Measurements from ENCODE around the gene HCN2. TPM values are rescaled to one million over a fixed set of nuclear protein-coding genes. Genes with fewer than 3 reads are reported as not detected.

Gene HCN2
- total and polyA plus RNA-seq, 2 of the 13 experiments (the other 11 are each of a cell fraction or from before 2014, with no cell fraction given): 0.01 TPM; not detected in 1

- no peak for ATAC-seq
- no peak for FAIRE-seq
- H4K20me1 ChIP-seq (ENCODE audit: insufficient read depth, low read length): no peaks in the 10 kb centered on the region
- no peak for DNase-seq (ENCODE audit: low spot score)
- H3K27ac ChIP-seq (ENCODE audit: extremely low read length, insufficient read depth, low read length): no peak overlapping the region
- ChIA-PET CTCF (ENCODE audit: low intra/inter-chr PET ratio, low total read pairs) (no interaction called here), POLR2A (no interaction called here)
- peaks cover 5 to 24% of the 10 kb centered on the region in 2 experiments; a peak in 4 of 5 replicates for H3K27me3 ChIP-seq (ENCODE audit: control insufficient read depth in 1 of 2, insufficient read depth in 2 of 2, low read length in 2 of 2)
- H3K79me2 ChIP-seq (ENCODE audit: insufficient read depth, low read length): no peaks in the 10 kb centered on the region
- no peak overlapping the region for H3K4me3 ChIP-seq (replicated peaks in 1 of 3; ENCODE audit: insufficient read depth in 1 of 3, low read depth in 2 of 3, low read length in 3 of 3)
- no peak overlapping the region for H2AFZ ChIP-seq (ENCODE audit: low read length)
- no peaks in the 10 kb centered on the region for H3K9me3 ChIP-seq (ENCODE audit: low read length)
- BruUV-seq (replicated peaks): no TSS peak
- no peaks in the 10 kb centered on the region for H3K36me3 ChIP-seq (replicated peaks in 1 of 2; ENCODE audit: control insufficient read depth in 1 of 2, insufficient read depth in 2 of 2, low read length in 2 of 2)
- no peak overlapping the region for H3K9ac ChIP-seq (ENCODE audit: insufficient read depth, low read depth, low read length)
- H3K4me2 ChIP-seq (ENCODE audit: low read depth, low read length): no peak overlapping the region
- intact Hi-C loops (cut with micrococcal nuclease; ENCODE audit: unreplicated experiment) (no loop called here), in situ Hi-C loops (cut with HindIII; ENCODE audit: extremely low pct_ligation_motif_present, low pct_unique_long_range_greater_than_20kb) (no loop called here)
- TF ChIP-seq SMAD9 (CRISPR knock-in tag; IDR thresholded peaks at IDR 0.05) (no peak), ZNF225 (CRISPR knock-in tag; IDR thresholded peaks at IDR 0.05) (no peak), ZSCAN30 (CRISPR knock-in tag; IDR thresholded peaks at IDR 0.05) (no peak), PRPF4 (IDR thresholded peaks at IDR 0.05; ENCODE audit: low read depth, low read length, poor library complexity, severe bottlenecking) (no peak), SSRP1 (CRISPR knock-in tag; IDR thresholded peaks at IDR 0.05) (no peak), ZNF670 (CRISPR knock-in tag; IDR thresholded peaks at IDR 0.05; ENCODE audit: borderline replicate concordance) (no peak), ZNF296 (CRISPR knock-in tag; conservative IDR thresholded peaks at IDR 0.05) (no peak), FOXP1 (IDR thresholded peaks at IDR 0.05) (no peak), FOXP1 (CRISPR knock-in tag; IDR thresholded peaks at IDR 0.05) (no peak), EZH2 (conservative IDR thresholded peaks at IDR 0.05; ENCODE audit: low read depth, low read length) (no peak), TP53 (CRISPR knock-in tag; conservative IDR thresholded peaks at IDR 0.05) (no peak), ZNF652 (CRISPR knock-in tag; IDR thresholded peaks at IDR 0.05; ENCODE audit: borderline replicate concordance, low read depth) (no peak)
- no peaks in the 10 kb centered on the region for H3K4me1 ChIP-seq (ENCODE audit: insufficient read depth, low read length)
- 77% methylated on average over 28 of the region's 28 CpGs for WGBS (ENCODE audit: low lambda C conversion rate)
These were observed 11.6 kb downstream of the HCN2 start for GRCh38 chr19:601310-601709.

DNA sequence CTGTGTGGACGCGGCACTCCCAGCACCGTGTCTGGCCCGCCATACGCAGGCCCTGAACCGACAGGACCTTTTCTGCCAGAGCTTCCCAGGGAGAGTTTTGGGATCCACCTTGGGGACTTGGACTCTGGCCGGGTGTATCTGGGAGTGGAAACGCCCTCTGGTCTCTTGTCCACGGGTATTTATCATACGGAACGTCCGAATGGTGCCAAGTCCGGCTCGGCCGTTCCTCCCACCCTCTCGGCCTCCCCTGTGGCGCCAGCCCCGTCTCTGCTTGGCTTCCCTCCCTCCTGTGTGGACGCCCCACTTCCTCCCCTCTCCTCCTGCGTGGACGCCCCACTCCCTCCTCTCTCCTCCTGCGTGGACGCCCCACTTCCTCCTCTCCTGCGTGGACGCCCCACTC lies 12.1 kb downstream of the HCN2 start:
- H3K9ac ChIP-seq (ENCODE audit: insufficient read depth, low read depth, low read length): no peak overlapping the region
- no peak for FAIRE-seq
- CTCF ChIA-PET (ENCODE audit: low intra/inter-chr PET ratio, low total read pairs): no interaction called here
- no peaks in the 10 kb centered on the region for H3K4me1 ChIP-seq (ENCODE audit: insufficient read depth, low read length)
- WGBS (ENCODE audit: low lambda C conversion rate): 24% methylated on average over 18 of the region's 25 CpGs
- DNase-seq (ENCODE audit: low spot score): no peak
- no peak overlapping the region for H3K27ac ChIP-seq (ENCODE audit: extremely low read length, insufficient read depth, low read length)
- no peak overlapping the region for H3K4me2 ChIP-seq (ENCODE audit: low read depth, low read length)
- no peak overlapping the region for H2AFZ ChIP-seq (ENCODE audit: low read length)
- H3K27me3 ChIP-seq (ENCODE audit: control insufficient read depth in 1 of 2, insufficient read depth in 2 of 2, low read length in 2 of 2): peaks cover 5 to 19% of the 10 kb centered on the region in 2 experiments; a peak in 4 of 5 replicates
- H3K36me3 ChIP-seq (replicated peaks in 1 of 2; ENCODE audit: control insufficient read depth in 1 of 2, insufficient read depth in 2 of 2, low read length in 2 of 2): no peaks in the 10 kb centered on the region
- POLR2A ChIA-PET: no interaction called here
- H3K9me3 ChIP-seq (ENCODE audit: low read length): no peaks in the 10 kb centered on the region
- H3K4me3 ChIP-seq (replicated peaks in 1 of 3; ENCODE audit: insufficient read depth in 1 of 3, low read depth in 2 of 3, low read length in 3 of 3): no peak overlapping the region
- no peaks in the 10 kb centered on the region for H4K20me1 ChIP-seq (ENCODE audit: insufficient read depth, low read length)
- BruUV-seq (replicated peaks): no TSS peak
- no peaks in the 10 kb centered on the region for H3K79me2 ChIP-seq (ENCODE audit: insufficient read depth, low read length)
- peak; percentile 34; the same call in 2 of the 3 replicates for ATAC-seq
- intact Hi-C loops (cut with micrococcal nuclease; ENCODE audit: unreplicated experiment): no loop called here
- in situ Hi-C loops (cut with HindIII; ENCODE audit: extremely low pct_ligation_motif_present, low pct_unique_long_range_greater_than_20kb): no loop called here
- no peak for TF ChIP-seq ZNF768 (CRISPR knock-in tag; IDR thresholded peaks at IDR 0.05)
- TF ChIP-seq RNF2 (conservative IDR thresholded peaks at IDR 0.05; ENCODE audit: low read depth): no peak
- TF ChIP-seq ZNF460 (CRISPR knock-in tag; IDR thresholded peaks at IDR 0.05; ENCODE audit: borderline replicate concordance): no peak
- TF ChIP-seq SMYD3 (CRISPR knock-in tag; IDR thresholded peaks at IDR 0.05): no peak
- no peak for TF ChIP-seq TEAD3 (CRISPR knock-in tag; optimal IDR thresholded peaks at IDR 0.05; ENCODE audit: borderline replicate concordance)
- TF ChIP-seq, protein P1, sequence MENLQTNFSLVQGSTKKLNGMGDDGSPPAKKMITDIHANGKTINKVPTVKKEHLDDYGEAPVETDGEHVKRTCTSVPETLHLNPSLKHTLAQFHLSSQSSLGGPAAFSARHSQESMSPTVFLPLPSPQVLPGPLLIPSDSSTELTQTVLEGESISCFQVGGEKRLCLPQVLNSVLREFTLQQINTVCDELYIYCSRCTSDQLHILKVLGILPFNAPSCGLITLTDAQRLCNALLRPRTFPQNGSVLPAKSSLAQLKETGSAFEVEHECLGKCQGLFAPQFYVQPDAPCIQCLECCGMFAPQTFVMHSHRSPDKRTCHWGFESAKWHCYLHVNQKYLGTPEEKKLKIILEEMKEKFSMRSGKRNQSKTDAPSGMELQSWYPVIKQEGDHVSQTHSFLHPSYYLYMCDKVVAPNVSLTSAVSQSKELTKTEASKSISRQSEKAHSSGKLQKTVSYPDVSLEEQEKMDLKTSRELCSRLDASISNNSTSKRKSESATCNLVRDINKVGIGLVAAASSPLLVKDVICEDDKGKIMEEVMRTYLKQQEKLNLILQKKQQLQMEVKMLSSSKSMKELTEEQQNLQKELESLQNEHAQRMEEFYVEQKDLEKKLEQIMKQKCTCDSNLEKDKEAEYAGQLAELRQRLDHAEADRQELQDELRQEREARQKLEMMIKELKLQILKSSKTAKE (CRISPR knock-in tag; IDR thresholded peaks at IDR 0.05; ENCODE audit: borderline replicate concordance): no peak
- TF ChIP-seq NFYC (CRISPR knock-in tag; IDR thresholded peaks at IDR 0.05): no peak
- TF ChIP-seq NR3C1 (CRISPR knock-in tag; IDR thresholded peaks at IDR 0.05): no peak
- TF ChIP-seq, protein P2, sequence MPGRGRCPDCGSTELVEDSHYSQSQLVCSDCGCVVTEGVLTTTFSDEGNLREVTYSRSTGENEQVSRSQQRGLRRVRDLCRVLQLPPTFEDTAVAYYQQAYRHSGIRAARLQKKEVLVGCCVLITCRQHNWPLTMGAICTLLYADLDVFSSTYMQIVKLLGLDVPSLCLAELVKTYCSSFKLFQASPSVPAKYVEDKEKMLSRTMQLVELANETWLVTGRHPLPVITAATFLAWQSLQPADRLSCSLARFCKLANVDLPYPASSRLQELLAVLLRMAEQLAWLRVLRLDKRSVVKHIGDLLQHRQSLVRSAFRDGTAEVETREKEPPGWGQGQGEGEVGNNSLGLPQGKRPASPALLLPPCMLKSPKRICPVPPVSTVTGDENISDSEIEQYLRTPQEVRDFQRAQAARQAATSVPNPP (CRISPR knock-in tag; IDR thresholded peaks at IDR 0.05): no peak

Data from HepG2 (cell line).